GM23338 (cell line): ENCODE results near the gene PSMD4. TPM values are rescaled to one million over a fixed set of nuclear protein-coding genes. Genes with fewer than 3 reads are reported as not detected.

Experiments used
- ATAC-seq: fragments of 200-7000 bp; cut with Tn5 transposase; 3 replicates; pipeline ENCODE4 v1.9.1; 2020
- DNase-seq: peaks from one replicate; pipeline ENCODE4 v3.0.0-alpha.2; 2015; ENCODE audit warnings: low spot score
- H2AFZ ChIP-seq: fragments of 200-600 bp; sonication (generic); 2 replicates; pipeline ENCODE4 v1.8.0; 2016; ENCODE audit warnings: antibody characterized with exemption, mild to moderate bottlenecking, moderate library complexity
- H3F3A ChIP-seq: fragments of 200-600 bp; sonication (generic); replicated peaks from 2 replicates; pipeline ENCODE4 v1.8.0; 2017; ENCODE audit warnings: antibody characterized with exemption, mixed run types, low read depth
- H3K27ac ChIP-seq: fragments of 200-600 bp; sonication (generic); 2 replicates; pipeline ENCODE4 v1.6.1; 2016; ENCODE audit warnings: low read depth
- H3K27me3 ChIP-seq: fragments of 200-600 bp; sonication (generic); 2 replicates; pipeline ENCODE4 v1.8.0; 2016; ENCODE audit warnings: mild to moderate bottlenecking, mixed run types, moderate library complexity; ENCODE audit not compliant: insufficient read depth
- H3K36me3 ChIP-seq: fragments of 200-600 bp; sonication (generic); 2 replicates; pipeline ENCODE4 v1.8.0; 2016; ENCODE audit warnings: mild to moderate bottlenecking; ENCODE audit not compliant: insufficient read depth
- H3K4me1 ChIP-seq: fragments of 200-600 bp; sonication (generic); 2 replicates; pipeline ENCODE4 v1.8.0; 2016; ENCODE audit warnings: mild to moderate bottlenecking, moderate library complexity; ENCODE audit not compliant: insufficient read depth
- H3K4me2 ChIP-seq: fragments of 200-600 bp; sonication (generic); 2 replicates; pipeline ENCODE4 v1.7.1; 2017; ENCODE audit warnings: mixed run types
- H3K4me3 ChIP-seq: fragments of 200-600 bp; sonication (generic); 2 replicates; pipeline ENCODE4 v1.6.1; 2016; ENCODE audit warnings: mixed run types
- H3K79me2 ChIP-seq: fragments of 200-600 bp; sonication (generic); replicated peaks from 2 replicates; pipeline ENCODE4 v1.8.0; 2017; ENCODE audit warnings: mild to moderate bottlenecking; ENCODE audit not compliant: insufficient read depth
- H3K9me2 ChIP-seq: fragments of 200-600 bp; sonication (generic); 2 replicates; pipeline ENCODE4 v1.8.0; 2017; ENCODE audit not compliant: insufficient read depth
- H4K20me1 ChIP-seq: fragments of 200-600 bp; sonication (generic); replicated peaks from 2 replicates; pipeline ENCODE4 v1.8.0; 2017; ENCODE audit warnings: mild to moderate bottlenecking; ENCODE audit not compliant: insufficient read depth
- H3K27ac Mint-ChIP-seq: 2 replicates; pipeline ENCODE4 v1.8.0; 2020; ENCODE audit warnings: inconsistent platforms, mild to moderate bottlenecking, moderate library complexity, mixed read lengths
- H3K27me3 Mint-ChIP-seq: 3 replicates; pipeline ENCODE4 v1.8.0; 2022; ENCODE audit warnings: low read depth, mild to moderate bottlenecking, moderate library complexity, mixed read lengths, inconsistent platforms; ENCODE audit not compliant: insufficient read depth, poor library complexity
- H3K36me3 Mint-ChIP-seq: 3 replicates; pipeline ENCODE4 v1.8.0; 2021; ENCODE audit warnings: low read depth, mild to moderate bottlenecking, inconsistent platforms, moderate library complexity, mixed read lengths
- H3K4me1 Mint-ChIP-seq: 3 replicates; pipeline ENCODE4 v1.8.0; 2020; ENCODE audit warnings: mild to moderate bottlenecking, inconsistent platforms, mixed read lengths
- H3K4me3 Mint-ChIP-seq: 3 replicates; pipeline ENCODE4 v1.8.0; 2021; ENCODE audit warnings: moderate library complexity, mild to moderate bottlenecking, inconsistent platforms, mixed read lengths
- H3K9me3 Mint-ChIP-seq: 3 replicates; pipeline ENCODE4 v1.8.0; 2020; ENCODE audit warnings: moderate library complexity, mild to moderate bottlenecking, inconsistent platforms, mixed read lengths
- CREB1 ChIP-seq: fragments of 250-450 bp; sonication (Bioruptor Pico); IDR thresholded peaks from 2 replicates; pipeline ENCODE4 v1.5.0; 2020; ENCODE audit warnings: low read depth, mild to moderate bottlenecking, moderate library complexity
- CTCF ChIP-seq, 2 experiments: fragments of 200-600 bp in 1 of 2; sonication (generic) in 1 of 2; conservative IDR thresholded peaks; 2 replicates each; pipeline versions ENCODE4 v1.5.1 to v1.6.1; 2016 to 2017; ENCODE audit warnings: antibody characterized with exemption in 2 of 2, low read depth in 2 of 2, mild to moderate bottlenecking in 2 of 2, moderate library complexity in 1 of 2
- ETS1 ChIP-seq: IDR thresholded peaks from 2 replicates; pipeline ENCODE4 v1.6.1; 2016; ENCODE audit warnings: antibody characterized with exemption
- EZH2 ChIP-seq: fragments of 200-600 bp; sonication (generic); IDR thresholded peaks from one replicate; pipeline ENCODE4 v1.8.0; 2017; ENCODE audit warnings: antibody characterized with exemption, mild to moderate bottlenecking, low read depth; ENCODE audit not compliant: unreplicated experiment
- EZH2phosphoT487 ChIP-seq: fragments of 200-600 bp; sonication (generic); IDR thresholded peaks from one replicate; pipeline ENCODE4 v1.8.1; 2018; ENCODE audit warnings: antibody characterized with exemption; ENCODE audit not compliant: unreplicated experiment
- NANOG ChIP-seq: IDR thresholded peaks from 2 replicates; pipeline ENCODE4 v1.6.1; 2016; ENCODE audit warnings: antibody characterized with exemption, borderline replicate concordance
- REST ChIP-seq: IDR thresholded peaks from one replicate; pipeline ENCODE4 v1.6.1; 2018; ENCODE audit warnings: antibody characterized with exemption; ENCODE audit not compliant: unreplicated experiment
- ZNF114 ChIP-seq: fragments of 250-450 bp; sonication (Bioruptor Pico); IDR thresholded peaks from 2 replicates; pipeline ENCODE4 v1.5.0; 2020; ENCODE audit warnings: mild to moderate bottlenecking, moderate library complexity
- ZNF331 ChIP-seq: fragments of 250-450 bp; sonication (Bioruptor Pico); IDR thresholded peaks from 2 replicates; pipeline ENCODE4 v1.5.0; 2020; ENCODE audit warnings: low read depth, mild to moderate bottlenecking, moderate library complexity
- ZNF462 ChIP-seq: fragments of 250-450 bp; sonication (Bioruptor Pico); IDR thresholded peaks from 2 replicates; pipeline ENCODE4 v1.5.0; 2020; ENCODE audit warnings: mild to moderate bottlenecking, moderate library complexity
- polyA plus RNA-seq: library from polyadenylated mRNA; unstranded; fragments of >200 nt; fragmentation: Nextera tagmentation; extraction: Ambion mirVana; gene quantifications from 2 replicates; pipeline ENCODE4 v1.2.1, GENCODE V29; 2016
- total RNA-seq: library from RNA; depleted of rRNA; stranded (reverse); fragments of >200 nt; shearing (Covaris generic); gene quantifications from 2 replicates; pipeline ENCODE4 v1.2.3, GENCODE V29; 2014

The PSMD4 gene
- total and polyA plus RNA-seq, 2 experiments from 2014 or later, result 171 to 235 TPM

- no peak for TF ChIP-seq REST
- TF ChIP-seq NANOG, result no peak
- TF ChIP-seq ZNF114 (CRISPR knock-in tag), result no peak
- no peak for TF ChIP-seq CREB1 (CRISPR knock-in tag)
- no peak for TF ChIP-seq CTCF (conservative IDR thresholded peaks at IDR 0.05; ENCODE audit: low read depth in 2 of 2)
- no peak for TF ChIP-seq ETS1
- TF ChIP-seq EZH2, result no peak
- TF ChIP-seq EZH2phosphoT487, result no peak
Measured at GRCh38 chr1:151293093-151293492, 38.6 kb downstream of the PSMD4 start (continued).

- peak overlapping the region; percentile 61 for H3K4me2 ChIP-seq
- H3K4me3 ChIP-seq, result no peak overlapping the region; the same call in 1 of the 2 replicates
- H3K9me3 Mint-ChIP-seq, result no peaks in the 10 kb centered on the region; the same call in 2 of the 3 replicates
- peaks cover 16% of the 10 kb centered on the region for H3K27me3 Mint-ChIP-seq
- H3K4me1 ChIP-seq, result peaks cover 30% of the 10 kb centered on the region
- DNase-seq (peak; percentile 70), ATAC-seq (peak; percentile 81)
- H2AFZ ChIP-seq, result no peak overlapping the region
- H3K36me3 Mint-ChIP-seq, result peaks cover 78% of the 10 kb centered on the region
- H3K4me3 Mint-ChIP-seq, result peak overlapping the region; percentile 35
- peak overlapping the region; percentile 91 for H3K27ac Mint-ChIP-seq
- H3K36me3 ChIP-seq, result peaks cover 15% of the 10 kb centered on the region
- 0 out of 2 replicates have a peak, but pooled peaks cover 3% of the 10 kb centered on the region for H4K20me1 ChIP-seq
- peaks cover 29% of the 10 kb centered on the region for H3K4me1 Mint-ChIP-seq
- peak overlapping the region; percentile 91 for H3K27ac ChIP-seq
- H3F3A ChIP-seq, result peaks cover 16% of the 10 kb centered on the region; the same call in 1 of the 2 replicates
- H3K9me2 ChIP-seq, result peaks cover 10% of the 10 kb centered on the region; the same call in 1 of the 2 replicates
- H3K79me2 ChIP-seq, result no peaks in the 10 kb centered on the region
- H3K27me3 ChIP-seq, result no peaks in the 10 kb centered on the region
- TF ChIP-seq ETS1, result no peak
- TF ChIP-seq ZNF331 (CRISPR knock-in tag), result no peak
- peak; percentile 100 for TF ChIP-seq ZNF462 (CRISPR knock-in tag)
Measured at GRCh38 chr1:151294742-151295462, 40.4 kb downstream of the PSMD4 start.
